SK-N-SH treated with all-trans-retinoic acid at 6 μM for 48 hours (cell line): ENCODE data around the gene CHEK1.

Experiments
- CREB5 ChIP-seq: fragments of 250-450 bp; sonication (Bioruptor Pico); IDR thresholded peaks from 2 replicates; pipeline ENCODE4 v1.5.1; 2020; ENCODE audit warnings: low read depth, mild to moderate bottlenecking, moderate library complexity
- CSRNP3 ChIP-seq: fragments of 250-450 bp; sonication (Bioruptor Pico); IDR thresholded peaks from 2 replicates; pipeline ENCODE4 v1.5.1; 2021; ENCODE audit warnings: mild to moderate bottlenecking, moderate library complexity
- GLIS3 ChIP-seq: fragments of 250-450 bp; sonication (Bioruptor Pico); IDR thresholded peaks from 2 replicates; pipeline ENCODE4 v1.5.0; 2020; ENCODE audit warnings: mild to moderate bottlenecking, moderate library complexity
- OSR1 ChIP-seq: fragments of 250-450 bp; sonication (Bioruptor Pico); IDR thresholded peaks from 2 replicates; pipeline ENCODE4 v1.8.0; 2022; ENCODE audit warnings: moderate library complexity, mild to moderate bottlenecking, inconsistent platforms
- PATZ1 ChIP-seq: fragments of 250-450 bp; sonication (Bioruptor Pico); IDR thresholded peaks from 2 replicates; pipeline ENCODE4 v1.8.0; 2020; ENCODE audit warnings: mild to moderate bottlenecking, moderate library complexity, borderline replicate concordance
- RARB ChIP-seq: fragments of 250-450 bp; sonication (Bioruptor Pico); IDR thresholded peaks from 2 replicates; pipeline ENCODE4 v1.8.0; 2021; ENCODE audit warnings: mild to moderate bottlenecking, moderate library complexity
- SNAI2 ChIP-seq: fragments of 250-450 bp; sonication (Bioruptor Pico); IDR thresholded peaks from 2 replicates; pipeline ENCODE4 v1.5.0; 2020; ENCODE audit warnings: mild to moderate bottlenecking, moderate library complexity
- TCF4 ChIP-seq: fragments of 250-450 bp; sonication (Bioruptor Pico); IDR thresholded peaks from 2 replicates; pipeline ENCODE4 v1.8.0; 2021; ENCODE audit warnings: mild to moderate bottlenecking, moderate library complexity, borderline replicate concordance
- TOX ChIP-seq: fragments of 250-450 bp; sonication (Bioruptor Pico); IDR thresholded peaks from 2 replicates; pipeline ENCODE4 v1.8.0; 2021; ENCODE audit warnings: mild to moderate bottlenecking, moderate library complexity, borderline replicate concordance
- ZC3H10 ChIP-seq: fragments of 250-450 bp; sonication (Bioruptor Pico); IDR thresholded peaks from 2 replicates; pipeline ENCODE4 v1.5.1; 2021; ENCODE audit warnings: mild to moderate bottlenecking, moderate library complexity
- ZFP3 ChIP-seq: fragments of 250-450 bp; sonication (Bioruptor Pico); IDR thresholded peaks from 2 replicates; pipeline ENCODE4 v1.5.0; 2020; ENCODE audit warnings: mild to moderate bottlenecking, moderate library complexity
- ZFP30 ChIP-seq: fragments of 450-650 bp; formaldehyde crosslinking; IDR thresholded peaks from 2 replicates; pipeline ENCODE4 v1.5.0; 2022; ENCODE audit warnings: mild to moderate bottlenecking, moderate library complexity
- ZNF8 ChIP-seq: fragments of 450-650 bp; formaldehyde crosslinking; IDR thresholded peaks from 2 replicates; pipeline ENCODE4 v1.5.0; 2020; ENCODE audit warnings: mild to moderate bottlenecking, moderate library complexity
- TF ChIP-seq, protein P1 (sequence below): fragments of 250-450 bp; sonication (Bioruptor Pico); IDR thresholded peaks from 2 replicates; pipeline ENCODE4 v1.8.0; 2021; ENCODE audit warnings: low read depth, mild to moderate bottlenecking, moderate library complexity, borderline replicate concordance

DNA sequence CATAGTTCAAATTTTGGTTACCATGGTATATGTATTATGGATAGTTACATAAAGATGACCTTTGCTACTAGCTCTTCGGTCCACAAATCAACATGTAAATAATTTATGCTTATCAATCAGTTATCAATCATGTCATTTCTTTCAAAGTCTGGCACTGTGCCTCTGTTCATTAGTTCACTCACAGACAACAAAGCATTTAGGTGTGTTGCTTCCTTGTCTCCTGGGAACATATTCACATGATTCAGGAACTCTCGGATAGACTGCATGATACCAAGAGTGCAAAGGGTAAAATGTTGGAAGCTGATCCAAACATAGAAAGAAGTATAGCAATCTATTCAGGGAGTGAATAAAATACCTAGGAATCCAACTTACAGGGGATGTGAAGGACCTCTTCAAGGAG lies 70.0 kb downstream of the CHEK1 start:
- TF ChIP-seq GLIS3 (CRISPR knock-in tag) = no peak
- no peak for TF ChIP-seq TCF4 (CRISPR knock-in tag)
- TF ChIP-seq TOX (CRISPR knock-in tag) = no peak
- no peak for TF ChIP-seq SNAI2 (CRISPR knock-in tag)
- TF ChIP-seq ZFP30 (CRISPR knock-in tag) = no peak
- no peak for TF ChIP-seq CSRNP3
- TF ChIP-seq, protein P1, sequence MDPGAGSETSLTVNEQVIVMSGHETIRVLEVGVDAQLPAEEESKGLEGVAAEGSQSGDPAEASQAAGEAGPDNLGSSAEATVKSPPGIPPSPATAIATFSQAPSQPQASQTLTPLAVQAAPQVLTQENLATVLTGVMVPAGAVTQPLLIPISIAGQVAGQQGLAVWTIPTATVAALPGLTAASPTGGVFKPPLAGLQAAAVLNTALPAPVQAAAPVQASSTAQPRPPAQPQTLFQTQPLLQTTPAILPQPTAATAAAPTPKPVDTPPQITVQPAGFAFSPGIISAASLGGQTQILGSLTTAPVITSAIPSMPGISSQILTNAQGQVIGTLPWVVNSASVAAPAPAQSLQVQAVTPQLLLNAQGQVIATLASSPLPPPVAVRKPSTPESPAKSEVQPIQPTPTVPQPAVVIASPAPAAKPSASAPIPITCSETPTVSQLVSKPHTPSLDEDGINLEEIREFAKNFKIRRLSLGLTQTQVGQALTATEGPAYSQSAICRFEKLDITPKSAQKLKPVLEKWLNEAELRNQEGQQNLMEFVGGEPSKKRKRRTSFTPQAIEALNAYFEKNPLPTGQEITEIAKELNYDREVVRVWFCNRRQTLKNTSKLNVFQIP (CRISPR knock-in tag) = no peak
- TF ChIP-seq PATZ1 = no peak
- TF ChIP-seq OSR1 (CRISPR knock-in tag) = no peak
- TF ChIP-seq CREB5 (CRISPR knock-in tag) = no peak
- TF ChIP-seq ZNF8 (CRISPR knock-in tag) = no peak
- TF ChIP-seq ZFP3 = no peak
- no peak for TF ChIP-seq ZC3H10 (CRISPR knock-in tag)
- no peak for TF ChIP-seq RARB (CRISPR knock-in tag)
